NT2/D1 (cell line): ENCODE results near the gene NEIL3.
A peak's percentile ranks its signal among the peaks of the same experiment; 100 is the strongest.

Source experiments
- DNase-seq: peaks from one replicate; pipeline ENCODE4 v3.0.0-alpha.2; 2011; ENCODE audit warnings: low read depth, low spot score
- H3K27me3 ChIP-seq: 2 replicates; pipeline ENCODE4 v1.6.0; 2011; ENCODE audit warnings: mild to moderate bottlenecking; ENCODE audit not compliant: insufficient read length, insufficient read depth
- H3K36me3 ChIP-seq: 2 replicates; pipeline ENCODE4 v1.6.1; 2011; ENCODE audit warnings: mild to moderate bottlenecking, low read length, mixed read lengths; ENCODE audit not compliant: insufficient read depth, insufficient read length
- H3K4me1 ChIP-seq: 2 replicates; pipeline ENCODE4 v1.5.1; 2011; ENCODE audit not compliant: insufficient read depth, insufficient read length
- H3K4me3 ChIP-seq: 2 replicates; pipeline ENCODE4 v1.5.1; 2011; ENCODE audit warnings: low read depth; ENCODE audit not compliant: insufficient read length
- H3K9ac ChIP-seq: 2 replicates; pipeline ENCODE4 v1.6.0; 2011; ENCODE audit warnings: low read depth; ENCODE audit not compliant: insufficient read length
- H3K9me3 ChIP-seq: 2 replicates; pipeline ENCODE4 v1.5.1; 2011; ENCODE audit warnings: mild to moderate bottlenecking, low read length; ENCODE audit not compliant: insufficient read depth
- SUZ12 ChIP-seq: IDR thresholded peaks from 2 replicates; pipeline ENCODE4 v1.6.1; 2011; ENCODE audit not compliant: insufficient read length, insufficient read depth; ENCODE audit errors: extremely low read depth
- YY1 ChIP-seq: IDR thresholded peaks from 2 replicates; pipeline ENCODE4 v1.6.1; 2011; ENCODE audit not compliant: insufficient read length, insufficient read depth
- ZNF274 ChIP-seq: IDR thresholded peaks from 2 replicates; pipeline ENCODE4 v1.6.1; 2011; ENCODE audit warnings: mild to moderate bottlenecking, low read depth, low read length

Gene NEIL3

GRCh38 chr4:177348348-177348747 lies 38.7 kb downstream of the NEIL3 start:
- Histone ChIP-seq H3K36me3 (peaks cover 33% of the 10 kb centered on the region), H3K27me3 (no peaks in the 10 kb centered on the region), H3K4me3 (no peak overlapping the region), H3K4me1 (no peaks in the 10 kb centered on the region), H3K9ac (no peak overlapping the region), H3K9me3 (no peaks in the 10 kb centered on the region)
- DNase-seq = no peak
- TF ChIP-seq YY1 = no peak

GRCh38 chr4:177349191-177349590 lies 39.5 kb downstream of the NEIL3 start:
- Histone ChIP-seq H3K9ac (no peak overlapping the region), H3K36me3 (peaks cover 33% of the 10 kb centered on the region), H3K9me3 (no peaks in the 10 kb centered on the region), H3K27me3 (no peaks in the 10 kb centered on the region), H3K4me1 (no peaks in the 10 kb centered on the region), H3K4me3 (no peak overlapping the region)
- TF ChIP-seq ZNF274 (no peak), YY1 (no peak), SUZ12 (no peak)
- no peak for DNase-seq

- Histone ChIP-seq H3K4me3 (no peak overlapping the region), H3K9me3 (no peaks in the 10 kb centered on the region), H3K9ac (no peak overlapping the region), H3K4me1 (no peaks in the 10 kb centered on the region), H3K27me3 (no peaks in the 10 kb centered on the region), H3K36me3 (peaks cover 27% of the 10 kb centered on the region)
- no peak for DNase-seq
- TF ChIP-seq SUZ12 = no peak
- no peak for TF ChIP-seq ZNF274
- no peak for TF ChIP-seq YY1
Observed at GRCh38 chr4:177351622-177352244, 42.1 kb downstream of the NEIL3 start.

- no peak for DNase-seq
- no peaks in the 10 kb centered on the region for H3K4me1 ChIP-seq
- no peak for TF ChIP-seq YY1
- no peak for TF ChIP-seq ZNF274
- TF ChIP-seq SUZ12 = no peak
- no peak overlapping the region for H3K4me3 ChIP-seq
- H3K36me3 ChIP-seq = peaks cover 13% of the 10 kb centered on the region
- no peaks in the 10 kb centered on the region for H3K9me3 ChIP-seq
- no peaks in the 10 kb centered on the region for H3K27me3 ChIP-seq
- no peak overlapping the region for H3K9ac ChIP-seq
Observed at GRCh38 chr4:177356206-177356605, 46.5 kb downstream of the NEIL3 start.

GRCh38 chr4:177356921-177357320 lies 47.2 kb downstream of the NEIL3 start:
- no peak for DNase-seq
- TF ChIP-seq YY1 = no peak
- TF ChIP-seq ZNF274 = no peak
- no peak for TF ChIP-seq SUZ12
- Histone ChIP-seq H3K4me1 (no peaks in the 10 kb centered on the region), H3K4me3 (no peak overlapping the region), H3K9me3 (no peaks in the 10 kb centered on the region), H3K9ac (no peak overlapping the region), H3K36me3 (peaks cover 13% of the 10 kb centered on the region), H3K27me3 (no peaks in the 10 kb centered on the region)

- Histone ChIP-seq H3K27me3 (no peaks in the 10 kb centered on the region), H3K9ac (no peak overlapping the region), H3K9me3 (no peaks in the 10 kb centered on the region), H3K36me3 (peaks cover 4% of the 10 kb centered on the region), H3K4me1 (no peaks in the 10 kb centered on the region), H3K4me3 (no peak overlapping the region)
- TF ChIP-seq YY1 (no peak), ZNF274 (no peak), SUZ12 (no peak)
- DNase-seq = peak; percentile 1
Observed at GRCh38 chr4:177367336-177367735, 57.7 kb downstream of the NEIL3 start.

GRCh38 chr4:177369372-177369771 lies 59.7 kb downstream of the NEIL3 start:
- no peak for DNase-seq
- H3K9ac ChIP-seq = no peak overlapping the region
- no peaks in the 10 kb centered on the region for H3K9me3 ChIP-seq
- no peaks in the 10 kb centered on the region for H3K36me3 ChIP-seq
- H3K4me3 ChIP-seq = no peak overlapping the region
- no peaks in the 10 kb centered on the region for H3K4me1 ChIP-seq
- no peak for TF ChIP-seq SUZ12
- TF ChIP-seq YY1 = no peak
- no peak for TF ChIP-seq ZNF274
- no peaks in the 10 kb centered on the region for H3K27me3 ChIP-seq

GRCh38 chr4:177371461-177371860 lies 61.8 kb downstream of the NEIL3 start:
- Histone ChIP-seq H3K4me3 (no peak overlapping the region), H3K4me1 (no peaks in the 10 kb centered on the region), H3K27me3 (no peaks in the 10 kb centered on the region), H3K36me3 (no peaks in the 10 kb centered on the region), H3K9ac (no peak overlapping the region), H3K9me3 (no peaks in the 10 kb centered on the region)
- no peak for TF ChIP-seq ZNF274
- no peak for TF ChIP-seq YY1
- no peak for TF ChIP-seq SUZ12
- DNase-seq = no peak
